Parathyroid adenoma (tissue), 2 donors: ENCODE measurements around the gene CBY3.

Experiments used
- H2AFZ ChIP-seq: fragments of 300-600 bp; sonication (generic); one replicate; pipeline ENCODE4 v1.7.0; 2017; ENCODE audit warnings: antibody characterized with exemption, mild to moderate bottlenecking
- H3K27ac ChIP-seq: fragments of 300-600 bp; sonication (generic); one replicate; pipeline ENCODE4 v1.7.0; 2017
- H3K27me3 ChIP-seq: fragments of 300-600 bp; sonication (generic); one replicate; pipeline ENCODE4 v1.7.0; 2017; ENCODE audit warnings: low read length; ENCODE audit not compliant: control insufficient read depth, insufficient read depth
- H3K36me3 ChIP-seq: fragments of 300-600 bp; sonication (generic); one replicate; pipeline ENCODE4 v1.7.0; 2017; ENCODE audit warnings: low read length; ENCODE audit not compliant: control insufficient read depth, insufficient read depth
- H3K4me1 ChIP-seq: fragments of 300-600 bp; sonication (generic); one replicate; pipeline ENCODE4 v1.7.0; 2017; ENCODE audit warnings: control low read depth
- H3K4me2 ChIP-seq: fragments of 300-600 bp; sonication (generic); one replicate; pipeline ENCODE4 v1.7.0; 2017; ENCODE audit warnings: low read length
- H3K4me3 ChIP-seq: fragments of 300-600 bp; sonication (generic); one replicate; pipeline ENCODE4 v1.7.0; 2017; ENCODE audit warnings: low read depth, low read length
- H3K79me2 ChIP-seq: fragments of 300-600 bp; sonication (generic); one replicate; pipeline ENCODE4 v1.7.0; 2017; ENCODE audit warnings: control low read depth
- H3K9ac ChIP-seq: fragments of 300-600 bp; sonication (generic); one replicate; pipeline ENCODE4 v1.7.0; 2017; ENCODE audit warnings: mild to moderate bottlenecking
- H3K9me3 ChIP-seq: fragments of 300-600 bp; sonication (generic); one replicate; pipeline ENCODE4 v1.7.0; 2017; ENCODE audit warnings: low read length; ENCODE audit not compliant: control insufficient read depth
- CTCF ChIP-seq: fragments of 300-600 bp; sonication (generic); IDR thresholded peaks from one replicate; pipeline ENCODE4 v1.7.0; 2017; ENCODE audit warnings: antibody characterized with exemption, mild to moderate bottlenecking
- donor health status: primary hyperparathyroidism.

Gene CBY3

GRCh38 chr5:179680780-179681401 lies at the start of gene CBY3:
Gene CBY3 (minus strand): TSS chr5:179681034. CDS start chr5:179680918, 116 bp downstream.
- H3K36me3 ChIP-seq = no peaks in the 10 kb centered on the region
- no peak within 1 kb of the TSS for H3K27ac ChIP-seq
- H3K79me2 ChIP-seq = no peaks in the 10 kb centered on the region
- peaks cover 10% of the 10 kb centered on the region for H3K4me1 ChIP-seq
- TF ChIP-seq CTCF = no peak
- no peak within 1 kb of the TSS for H3K4me2 ChIP-seq
- H3K9me3 ChIP-seq = no peaks in the 10 kb centered on the region
- no peak within 1 kb of the TSS for H3K9ac ChIP-seq
- H3K27me3 ChIP-seq = no peaks in the 10 kb centered on the region
- no peak within 1 kb of the TSS for H3K4me3 ChIP-seq
- H2AFZ ChIP-seq = no peak within 1 kb of the TSS

- peaks cover 9% of the 10 kb centered on the region for H3K4me1 ChIP-seq
- TF ChIP-seq CTCF = no peak
- no peaks in the 10 kb centered on the region for H3K27me3 ChIP-seq
- no peak overlapping the region for H2AFZ ChIP-seq
- H3K4me2 ChIP-seq = no peak overlapping the region
- H3K4me3 ChIP-seq = no peak overlapping the region
- no peaks in the 10 kb centered on the region for H3K9me3 ChIP-seq
- peaks cover 7% of the 10 kb centered on the region for H3K79me2 ChIP-seq
- H3K27ac ChIP-seq = no peak overlapping the region
- no peak overlapping the region for H3K9ac ChIP-seq
- no peaks in the 10 kb centered on the region for H3K36me3 ChIP-seq
Observed at GRCh38 chr5:179730356-179730755, 49.5 kb upstream of the CBY3 start.

- H3K4me3 ChIP-seq = no peak overlapping the region
- H3K9me3 ChIP-seq = no peaks in the 10 kb centered on the region
- H3K27ac ChIP-seq = no peak overlapping the region
- H2AFZ ChIP-seq = no peak overlapping the region
- no peak for TF ChIP-seq CTCF
- H3K4me2 ChIP-seq = no peak overlapping the region
- H3K4me1 ChIP-seq = peaks cover 9% of the 10 kb centered on the region
- H3K27me3 ChIP-seq = no peaks in the 10 kb centered on the region
- no peaks in the 10 kb centered on the region for H3K36me3 ChIP-seq
- no peak overlapping the region for H3K9ac ChIP-seq
- peaks cover 2% of the 10 kb centered on the region for H3K79me2 ChIP-seq
Observed at GRCh38 chr5:179729727-179730126, 48.9 kb upstream of the CBY3 start.

- H3K4me2 ChIP-seq = no peak overlapping the region
Observed at GRCh38 chr5:179729303-179729702, 48.5 kb upstream of the CBY3 start.

More at GRCh38 chr5:179729303-179729702, 48.5 kb upstream of the CBY3 start:
- Histone ChIP-seq H3K4me1 (peaks cover 5% of the 10 kb centered on the region), H3K9ac (no peak overlapping the region), H3K36me3 (no peaks in the 10 kb centered on the region), H3K4me3 (no peak overlapping the region), H3K27me3 (no peaks in the 10 kb centered on the region), H3K9me3 (no peaks in the 10 kb centered on the region), H2AFZ (no peak overlapping the region), H3K27ac (no peak overlapping the region), H3K79me2 (no peaks in the 10 kb centered on the region)
- TF ChIP-seq CTCF = no peak
